Measurements from ENCODE around the gene TMEM182. TPM values are rescaled to one million over a fixed set of nuclear protein-coding genes. Genes with fewer than 3 reads are reported as not detected.
A peak's percentile ranks its signal among the peaks of the same experiment; 100 is the strongest.

TMEM182 gene
- total RNA-seq (2021) (12.9 and 13.7 TPM in 2 replicates), Bru-seq, nascent RNA (percentile 50 among the genes with signal in this experiment), BruChase-seq, experiment 1, labeled RNA remaining after a 2-hour chase (percentile 67 among the genes with signal in this experiment), BruChase-seq, experiment 2, labeled RNA remaining after a 6-hour chase (percentile 44 among the genes with signal in this experiment)
- long read RNA-seq, transcript TMEM182-202 (5 exons, 3,112 nt): major isoform, 10 of 21 reads
- long read RNA-seq, partial matches to known transcripts: 0 of 21 reads
- long read RNA-seq, other reads (novel, unspliced or antisense): 7 of 21 reads

- intact Hi-C loops (cut with micrococcal nuclease; ENCODE audit: unreplicated experiment): no loop called here
- POLR2A ChIA-PET (ENCODE audit: unreplicated experiment): no interaction called here
- Histone ChIP-seq H3K4me1 (replicated peaks; ENCODE audit: insufficient read depth) (no peaks in the 10 kb centered on the region), H3K36me3 (ENCODE audit: low read depth) (0 out of 2 replicates have a peak, but pooled peaks cover 8% of the 10 kb centered on the region), H3K27me3 (ENCODE audit: insufficient read depth, low read depth) (no peaks in the 10 kb centered on the region), H3K9me3 (ENCODE audit: insufficient read depth, low read depth) (no peaks in the 10 kb centered on the region), H4K20me1 (ENCODE audit: insufficient read depth) (no peaks in the 10 kb centered on the region), H3F3A (ENCODE audit: insufficient read depth, low read depth) (no peaks in the 10 kb centered on the region), H2AFZ (no peak within 1 kb of the TSS), H3K9me2 (ENCODE audit: insufficient read depth) (no peaks in the 10 kb centered on the region), H3K79me2 (ENCODE audit: low read depth) (no peaks in the 10 kb centered on the region), H3K4me2 (no peak within 1 kb of the TSS), H3K4me3 (no peak within 1 kb of the TSS), H3K27ac (no peak within 1 kb of the TSS)
- DNase-seq: no peak
- no TSS peak for BruUV-seq (replicated peaks)
- TF ChIP-seq EZH2 (IDR thresholded peaks at IDR 0.05; ENCODE audit: low read depth): no peak
- TF ChIP-seq, protein P1, sequence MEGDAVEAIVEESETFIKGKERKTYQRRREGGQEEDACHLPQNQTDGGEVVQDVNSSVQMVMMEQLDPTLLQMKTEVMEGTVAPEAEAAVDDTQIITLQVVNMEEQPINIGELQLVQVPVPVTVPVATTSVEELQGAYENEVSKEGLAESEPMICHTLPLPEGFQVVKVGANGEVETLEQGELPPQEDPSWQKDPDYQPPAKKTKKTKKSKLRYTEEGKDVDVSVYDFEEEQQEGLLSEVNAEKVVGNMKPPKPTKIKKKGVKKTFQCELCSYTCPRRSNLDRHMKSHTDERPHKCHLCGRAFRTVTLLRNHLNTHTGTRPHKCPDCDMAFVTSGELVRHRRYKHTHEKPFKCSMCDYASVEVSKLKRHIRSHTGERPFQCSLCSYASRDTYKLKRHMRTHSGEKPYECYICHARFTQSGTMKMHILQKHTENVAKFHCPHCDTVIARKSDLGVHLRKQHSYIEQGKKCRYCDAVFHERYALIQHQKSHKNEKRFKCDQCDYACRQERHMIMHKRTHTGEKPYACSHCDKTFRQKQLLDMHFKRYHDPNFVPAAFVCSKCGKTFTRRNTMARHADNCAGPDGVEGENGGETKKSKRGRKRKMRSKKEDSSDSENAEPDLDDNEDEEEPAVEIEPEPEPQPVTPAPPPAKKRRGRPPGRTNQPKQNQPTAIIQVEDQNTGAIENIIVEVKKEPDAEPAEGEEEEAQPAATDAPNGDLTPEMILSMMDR (conservative IDR thresholded peaks at IDR 0.05): no peak
- CTCF ChIA-PET: interaction anchor here (1.0 kb wide), 1 partner anchor 8 kb away, joined by 3 read pairs; no protein-coding TSS in a partner anchor
Observed at GRCh38 chr2:102761763-102762162, at the start of gene TMEM182. TSS of gene TMEM182 (plus strand) at chr2:102762031. CDS start at chr2:102762218, 187 bp downstream.

GRCh38 chr2:102717308-102718018 is 44.4 kb upstream of the TMEM182 start:
- Histone ChIP-seq H3K79me2 (ENCODE audit: low read depth) (no peaks in the 10 kb centered on the region), H3F3A (ENCODE audit: insufficient read depth, low read depth) (0 out of 2 replicates have a peak, but pooled peaks cover 4% of the 10 kb centered on the region), H3K4me1 (replicated peaks; ENCODE audit: insufficient read depth) (0 out of 2 replicates have a peak, but pooled peaks cover 9% of the 10 kb centered on the region), H3K27me3 (ENCODE audit: insufficient read depth, low read depth) (no peaks in the 10 kb centered on the region), H2AFZ (no peak overlapping the region), H3K9me2 (ENCODE audit: insufficient read depth) (no peaks in the 10 kb centered on the region), H4K20me1 (ENCODE audit: insufficient read depth) (no peaks in the 10 kb centered on the region), H3K4me2 (no peak overlapping the region), H3K4me3 (no peak overlapping the region), H3K27ac (peak overlapping the region; percentile 8; the same call in 1 of the 2 replicates), H3K36me3 (ENCODE audit: low read depth) (peaks cover 8% of the 10 kb centered on the region), H3K9me3 (ENCODE audit: insufficient read depth, low read depth) (no peaks in the 10 kb centered on the region)
- TF ChIP-seq, protein P1 (conservative IDR thresholded peaks at IDR 0.05): no peak
- intact Hi-C loops (cut with micrococcal nuclease; ENCODE audit: unreplicated experiment): no loop called here
- POLR2A ChIA-PET (ENCODE audit: unreplicated experiment): interaction anchor here (0.6 to 0.7 kb wide), 3 partner anchors 19 to 876 kb away, joined by 3 read pairs; a partner anchor contains a TSS
- DNase-seq: peak in 1 of 2 experiments; percentile 33
- BruUV-seq (replicated peaks): no TSS peak
- CTCF ChIA-PET: interaction anchor here (0.5 kb wide), 1 partner anchor 651 kb away, joined by 3 read pairs; no protein-coding TSS in a partner anchor

GRCh38 chr2:102718387-102719316 is 43.2 kb upstream of the TMEM182 start:
- BruUV-seq (replicated peaks): no TSS peak
- Histone ChIP-seq H3K27me3 (ENCODE audit: insufficient read depth, low read depth) (no peaks in the 10 kb centered on the region), H3K27ac (no peak overlapping the region), H3K9me2 (ENCODE audit: insufficient read depth) (no peaks in the 10 kb centered on the region), H3K4me3 (no peak overlapping the region), H3K4me1 (replicated peaks; ENCODE audit: insufficient read depth) (0 out of 2 replicates have a peak, but pooled peaks cover 9% of the 10 kb centered on the region), H4K20me1 (ENCODE audit: insufficient read depth) (no peaks in the 10 kb centered on the region), H3F3A (ENCODE audit: insufficient read depth, low read depth) (0 out of 2 replicates have a peak, but pooled peaks cover 4% of the 10 kb centered on the region), H3K36me3 (ENCODE audit: low read depth) (peaks cover 8% of the 10 kb centered on the region), H3K4me2 (no peak overlapping the region), H3K9me3 (ENCODE audit: insufficient read depth, low read depth) (no peaks in the 10 kb centered on the region), H2AFZ (no peak overlapping the region), H3K79me2 (ENCODE audit: low read depth) (no peaks in the 10 kb centered on the region)
- TF ChIP-seq, protein P1 (conservative IDR thresholded peaks at IDR 0.05): no peak
- TF ChIP-seq EZH2 (IDR thresholded peaks at IDR 0.05; ENCODE audit: low read depth): no peak
- DNase-seq: no peak
- intact Hi-C loops (cut with micrococcal nuclease; ENCODE audit: unreplicated experiment): no loop called here
- ChIA-PET POLR2A (ENCODE audit: unreplicated experiment) (interaction anchor here (0.7 kb wide), 1 partner anchor 178 kb away, joined by 3 read pairs; no protein-coding TSS in a partner anchor), CTCF (no interaction called here)

Measured in PC-9 (cell line).